Smooth muscle cell (in vitro differentiated cells): ENCODE results near the gene PCLO. TPM values are rescaled to one million over a fixed set of nuclear protein-coding genes. Genes with fewer than 3 reads are reported as not detected.

Source experiments
- DNase-seq: peaks from one replicate; lab custom pipeline; 2025; ENCODE audit not compliant: unreplicated experiment; lab: John Stamatoyannopoulos, UW
- H2AFZ ChIP-seq: fragments of 200-600 bp; sonication (generic); 2 replicates; pipeline ENCODE4 v1.6.0; 2016; ENCODE audit warnings: antibody characterized with exemption, low read depth, mild to moderate bottlenecking
- H3F3A ChIP-seq: fragments of 200-600 bp; sonication (generic); 2 replicates; pipeline ENCODE4 v1.6.0; 2017; ENCODE audit warnings: antibody characterized with exemption, low read depth
- H3K27ac ChIP-seq: fragments of 200-600 bp; sonication (generic); 2 replicates; pipeline ENCODE4 v1.5.1; 2016; ENCODE audit warnings: low read depth, mild to moderate bottlenecking
- H3K27me3 ChIP-seq: fragments of 200-600 bp; sonication (generic); 2 replicates; pipeline ENCODE4 v1.6.1; 2016; ENCODE audit warnings: low read depth, mild to moderate bottlenecking
- H3K36me3 ChIP-seq: fragments of 200-600 bp; sonication (generic); 2 replicates; pipeline ENCODE4 v1.5.1; 2016; ENCODE audit warnings: low read depth
- H3K4me1 ChIP-seq: fragments of 200-600 bp; sonication (generic); 2 replicates; pipeline ENCODE4 v1.5.1; 2016; ENCODE audit warnings: low read depth
- H3K4me2 ChIP-seq: fragments of 200-600 bp; sonication (generic); 2 replicates; pipeline ENCODE4 v1.6.0; 2016; ENCODE audit warnings: mild to moderate bottlenecking
- H3K4me3 ChIP-seq: fragments of 200-600 bp; sonication (generic); 2 replicates; pipeline ENCODE4 v1.5.1; 2016; ENCODE audit warnings: mild to moderate bottlenecking
- H3K79me2 ChIP-seq: fragments of 200-600 bp; sonication (generic); 2 replicates; pipeline ENCODE4 v1.6.0; 2016; ENCODE audit warnings: low read depth, mild to moderate bottlenecking
- H3K9ac ChIP-seq: fragments of 200-600 bp; sonication (generic); 2 replicates; pipeline ENCODE4 v1.6.0; 2016; ENCODE audit warnings: low read depth
- H3K9me3 ChIP-seq: fragments of 200-600 bp; sonication (generic); replicated peaks from 2 replicates; pipeline ENCODE4 v1.5.1; 2016; ENCODE audit warnings: low read depth
- H4K20me1 ChIP-seq: fragments of 200-600 bp; sonication (generic); 2 replicates; pipeline ENCODE4 v1.6.0; 2016; ENCODE audit warnings: low read depth
- CTCF ChIP-seq: fragments of 200-600 bp; sonication (generic); IDR thresholded peaks from 2 replicates; pipeline ENCODE4 v1.5.1; 2017; ENCODE audit warnings: borderline replicate concordance, mild to moderate bottlenecking, antibody characterized with exemption; ENCODE audit not compliant: insufficient read depth, poor library complexity, severe bottlenecking
- WGBS: methylation state at CpG from one replicate; pipeline ENCODE4 v1.1.7; 2016; ENCODE audit warnings: low lambda C conversion rate; 5-methylcytosine and 5-hydroxymethylcytosine counted together
- polyA plus RNA-seq: library from polyadenylated mRNA; unstranded; fragments of >200 nt; fragmentation: Nextera tagmentation; extraction: Ambion mirVana; gene quantifications from 2 replicates; pipeline ENCODE4 v1.2.1, GENCODE V29; 2016
- total RNA-seq: library from RNA; depleted of rRNA; stranded (reverse); fragments of >200 nt; gene quantifications from 2 replicates; pipeline ENCODE4 v1.2.3, GENCODE V29; 2014

PCLO gene
- total and polyA plus RNA-seq, 2 experiments from 2014 or later, result 0.42 to 1.9 TPM

GRCh38 chr7:83077328-83077727, 85.4 kb downstream of the PCLO start:
- H3K4me1 ChIP-seq, result no peaks in the 10 kb centered on the region
- no peaks in the 10 kb centered on the region for H3F3A ChIP-seq
- no peak overlapping the region for H3K9ac ChIP-seq
- H3K36me3 ChIP-seq, result no peaks in the 10 kb centered on the region
- no peak overlapping the region for H3K4me3 ChIP-seq
- no peaks in the 10 kb centered on the region for H3K27me3 ChIP-seq
- H2AFZ ChIP-seq, result no peak overlapping the region
- H3K4me2 ChIP-seq, result no peak overlapping the region
- no peaks in the 10 kb centered on the region for H4K20me1 ChIP-seq
- no peak for DNase-seq
- no peaks in the 10 kb centered on the region for H3K9me3 ChIP-seq
- no peak for TF ChIP-seq CTCF
- 91% methylated on average over 2 of the region's 2 CpGs for WGBS
- H3K27ac ChIP-seq, result no peak overlapping the region
- no peaks in the 10 kb centered on the region for H3K79me2 ChIP-seq

GRCh38 chr7:83072576-83073517, 89.8 kb downstream of the PCLO start:
- Histone ChIP-seq H3K27me3 (no peaks in the 10 kb centered on the region), H3K27ac (no peak overlapping the region), H3K36me3 (no peaks in the 10 kb centered on the region), H3K4me3 (no peak overlapping the region), H4K20me1 (no peaks in the 10 kb centered on the region), H3K9me3 (no peaks in the 10 kb centered on the region), H3K4me2 (no peak overlapping the region), H3K79me2 (no peaks in the 10 kb centered on the region), H2AFZ (no peak overlapping the region), H3F3A (no peaks in the 10 kb centered on the region), H3K4me1 (no peaks in the 10 kb centered on the region), H3K9ac (no peak overlapping the region)
- peak; percentile 14 for TF ChIP-seq CTCF
- WGBS, result 81% methylated on average over 2 of the region's 2 CpGs
- no peak for DNase-seq

GRCh38 chr7:83065714-83066113, 97.0 kb downstream of the PCLO start:
- H3K9ac ChIP-seq, result no peak overlapping the region
- no peak overlapping the region for H3K4me2 ChIP-seq
- TF ChIP-seq CTCF, result no peak
- H3K27ac ChIP-seq, result no peak overlapping the region
- WGBS, result 58% methylated on average over 3 of the region's 3 CpGs
- H3K9me3 ChIP-seq, result no peaks in the 10 kb centered on the region
- no peaks in the 10 kb centered on the region for H3K27me3 ChIP-seq
- no peaks in the 10 kb centered on the region for H3K36me3 ChIP-seq
- DNase-seq, result no peak
- H4K20me1 ChIP-seq, result no peaks in the 10 kb centered on the region
- no peak overlapping the region for H3K4me3 ChIP-seq
- no peaks in the 10 kb centered on the region for H3K4me1 ChIP-seq
- H2AFZ ChIP-seq, result no peak overlapping the region
- H3K79me2 ChIP-seq, result no peaks in the 10 kb centered on the region
- no peaks in the 10 kb centered on the region for H3F3A ChIP-seq

GRCh38 chr7:83060218-83060617, 102.5 kb downstream of the PCLO start:
- no peak overlapping the region for H3K9ac ChIP-seq
- no peaks in the 10 kb centered on the region for H3F3A ChIP-seq
- H4K20me1 ChIP-seq, result no peaks in the 10 kb centered on the region
- H3K4me3 ChIP-seq, result no peak overlapping the region
- no peak overlapping the region for H2AFZ ChIP-seq
- H3K36me3 ChIP-seq, result no peaks in the 10 kb centered on the region
- H3K79me2 ChIP-seq, result no peaks in the 10 kb centered on the region
- no peaks in the 10 kb centered on the region for H3K4me1 ChIP-seq
- no peaks in the 10 kb centered on the region for H3K27me3 ChIP-seq
- TF ChIP-seq CTCF, result no peak
- no peak overlapping the region for H3K27ac ChIP-seq
- no peak for DNase-seq
- no peak overlapping the region for H3K4me2 ChIP-seq
- H3K9me3 ChIP-seq, result no peaks in the 10 kb centered on the region
